ENCODE data around the gene KRT82.

DNA sequence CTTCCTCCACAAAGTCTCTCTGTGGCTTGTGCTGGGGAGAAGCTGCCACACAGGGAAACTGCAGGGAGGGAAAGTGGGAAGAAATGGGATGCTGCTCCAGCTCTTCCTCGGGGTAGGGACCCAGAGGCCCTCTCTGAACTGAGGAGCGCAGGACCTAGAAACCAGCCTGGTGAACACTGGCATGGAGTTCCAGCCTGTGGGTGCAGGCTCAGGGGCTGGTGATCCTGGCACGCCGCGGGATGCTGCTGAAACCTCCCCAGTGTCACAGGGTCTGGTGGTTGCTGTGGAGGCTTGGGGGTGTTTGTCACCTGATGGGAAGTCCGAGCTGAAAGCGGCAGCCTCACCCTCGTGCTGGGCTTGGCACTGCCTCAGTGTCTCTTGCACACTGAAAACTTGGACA, 33.3 kb upstream of the KRT82 start:
- TF ChIP-seq, protein P1, sequence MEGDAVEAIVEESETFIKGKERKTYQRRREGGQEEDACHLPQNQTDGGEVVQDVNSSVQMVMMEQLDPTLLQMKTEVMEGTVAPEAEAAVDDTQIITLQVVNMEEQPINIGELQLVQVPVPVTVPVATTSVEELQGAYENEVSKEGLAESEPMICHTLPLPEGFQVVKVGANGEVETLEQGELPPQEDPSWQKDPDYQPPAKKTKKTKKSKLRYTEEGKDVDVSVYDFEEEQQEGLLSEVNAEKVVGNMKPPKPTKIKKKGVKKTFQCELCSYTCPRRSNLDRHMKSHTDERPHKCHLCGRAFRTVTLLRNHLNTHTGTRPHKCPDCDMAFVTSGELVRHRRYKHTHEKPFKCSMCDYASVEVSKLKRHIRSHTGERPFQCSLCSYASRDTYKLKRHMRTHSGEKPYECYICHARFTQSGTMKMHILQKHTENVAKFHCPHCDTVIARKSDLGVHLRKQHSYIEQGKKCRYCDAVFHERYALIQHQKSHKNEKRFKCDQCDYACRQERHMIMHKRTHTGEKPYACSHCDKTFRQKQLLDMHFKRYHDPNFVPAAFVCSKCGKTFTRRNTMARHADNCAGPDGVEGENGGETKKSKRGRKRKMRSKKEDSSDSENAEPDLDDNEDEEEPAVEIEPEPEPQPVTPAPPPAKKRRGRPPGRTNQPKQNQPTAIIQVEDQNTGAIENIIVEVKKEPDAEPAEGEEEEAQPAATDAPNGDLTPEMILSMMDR (IDR thresholded peaks at IDR 0.05) = no peak
- TF ChIP-seq POLR2A (IDR thresholded peaks at IDR 0.05) = no peak

Measured in adrenal gland (tissue), 5 donors.